OCI-LY1 (cell line): ENCODE results near the gene SNHG17.
"Not testable (repeated sequence)": the region's sequence is repeated elsewhere in the genome, so short reads cannot be mapped to it uniquely, and the experiment has no call there.

Experiments used
- H2AFZ ChIP-seq: fragments of 200-600 bp; sonication (generic), shearing (Covaris generic); 2 replicates; pipeline ENCODE4 v1.6.0; 2014; ENCODE audit warnings: antibody characterized with exemption, mild to moderate bottlenecking, low read length
- H3F3A ChIP-seq: fragments of 200-600 bp; sonication (generic), shearing (Covaris generic); 2 replicates; pipeline ENCODE4 v1.6.0; 2014; ENCODE audit warnings: mild to moderate bottlenecking, antibody characterized with exemption, low read length, moderate library complexity; ENCODE audit not compliant: insufficient read depth
- H3K27ac ChIP-seq: fragments of 200-600 bp; sonication (generic); 2 replicates; pipeline ENCODE4 v1.5.1; 2014; ENCODE audit warnings: low read length, mixed run types, mild to moderate bottlenecking, low read depth; ENCODE audit not compliant: poor library complexity, severe bottlenecking
- H3K27me3 ChIP-seq: fragments of 200-600 bp; sonication (generic); 2 replicates; pipeline ENCODE4 v1.6.0; 2014; ENCODE audit warnings: antibody characterized with exemption, mild to moderate bottlenecking, low read length, moderate library complexity; ENCODE audit not compliant: insufficient read depth
- H3K36me3 ChIP-seq: fragments of 200-600 bp; sonication (generic); 2 replicates; pipeline ENCODE4 v1.6.1; 2014; ENCODE audit warnings: mild to moderate bottlenecking, antibody characterized with exemption, low read length, moderate library complexity, mixed read lengths; ENCODE audit not compliant: insufficient read depth
- H3K4me1 ChIP-seq: fragments of 200-600 bp; sonication (generic); 2 replicates; pipeline ENCODE4 v1.5.1; 2014; ENCODE audit warnings: mild to moderate bottlenecking, low read length, moderate library complexity; ENCODE audit not compliant: insufficient read depth, severe bottlenecking
- H3K4me2 ChIP-seq: fragments of 200-600 bp; sonication (generic), shearing (Covaris generic); 2 replicates; pipeline ENCODE4 v1.6.1; 2014; ENCODE audit warnings: low read length
- H3K4me3 ChIP-seq: fragments of 200-600 bp; sonication (generic); 2 replicates; pipeline ENCODE4 v1.5.1; 2014; ENCODE audit warnings: low read length, low read depth, mild to moderate bottlenecking, mixed read lengths; ENCODE audit not compliant: poor library complexity, severe bottlenecking
- H3K79me2 ChIP-seq: fragments of 200-600 bp; shearing (Covaris generic); 2 replicates; pipeline ENCODE4 v1.6.1; 2016; ENCODE audit warnings: mixed run types, low read length, mixed read lengths; ENCODE audit not compliant: insufficient read depth
- H3K9ac ChIP-seq: fragments of 200-600 bp; sonication (generic), shearing (Covaris generic); 2 replicates; pipeline ENCODE4 v1.6.1; 2014; ENCODE audit warnings: mild to moderate bottlenecking, low read length, mixed read lengths
- H3K9me2 ChIP-seq: fragments of 200-600 bp; sonication (generic), shearing (Covaris generic); 2 replicates; pipeline ENCODE4 v1.6.1; 2014; ENCODE audit warnings: low read depth, mild to moderate bottlenecking, low read length, mixed read lengths
- H3K9me3 ChIP-seq: fragments of 200-600 bp; shearing (Covaris generic); 2 replicates; pipeline ENCODE4 v1.6.1; 2014; ENCODE audit warnings: low read length, mixed read lengths
- H4K20me1 ChIP-seq: fragments of 200-600 bp; sonication (generic), shearing (Covaris generic); 2 replicates; pipeline ENCODE4 v1.6.0; 2016; ENCODE audit warnings: mild to moderate bottlenecking, low read length; ENCODE audit not compliant: insufficient read depth
- EZH2 ChIP-seq: fragments of 200-600 bp; sonication (generic), shearing (Covaris generic); IDR thresholded peaks from 2 replicates; pipeline ENCODE4 v1.8.0; 2017; ENCODE audit warnings: borderline replicate concordance, mixed run types, mild to moderate bottlenecking, antibody characterized with exemption, low read length, moderate library complexity, mixed read lengths
- TF ChIP-seq, protein P1 (sequence below): fragments of 200-600 bp; sonication (generic), shearing (Covaris generic); IDR thresholded peaks from 2 replicates; pipeline ENCODE4 v1.5.1; 2017; ENCODE audit warnings: mild to moderate bottlenecking, antibody characterized with exemption, low read length, moderate library complexity, mixed read lengths

The SNHG17 gene

DNA sequence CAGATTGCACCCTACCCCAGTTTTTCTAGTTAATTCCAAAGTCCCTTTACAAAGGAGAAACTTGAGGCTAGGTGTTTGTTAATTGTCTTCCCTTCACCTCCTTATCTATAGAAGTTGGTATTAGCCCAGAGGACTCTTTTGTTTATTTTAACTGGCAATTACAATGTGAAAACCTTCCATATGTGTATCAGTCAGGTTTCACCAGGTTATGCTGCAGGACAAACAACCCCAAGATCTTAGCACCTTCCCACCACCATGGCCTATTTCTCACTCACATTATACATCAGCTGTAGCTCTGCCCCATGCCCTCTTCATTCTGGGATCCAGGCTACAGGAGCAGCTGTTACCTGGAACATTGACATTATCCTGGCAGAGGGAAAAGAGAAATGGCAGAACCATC, 31.1 kb downstream of the SNHG17 start:
- H3F3A ChIP-seq, result no peaks in the 10 kb centered on the region
- H3K27ac ChIP-seq, result no peak overlapping the region
- no peaks in the 10 kb centered on the region for H3K79me2 ChIP-seq
- no peak overlapping the region for H2AFZ ChIP-seq
- no peaks in the 10 kb centered on the region for H3K4me1 ChIP-seq
- H3K27me3 ChIP-seq, result no peaks in the 10 kb centered on the region
- no peak overlapping the region for H3K4me3 ChIP-seq
- H3K9me2 ChIP-seq, result no peaks in the 10 kb centered on the region
- no peak overlapping the region for H3K9ac ChIP-seq
- no peaks in the 10 kb centered on the region for H3K9me3 ChIP-seq
- TF ChIP-seq, protein P1, sequence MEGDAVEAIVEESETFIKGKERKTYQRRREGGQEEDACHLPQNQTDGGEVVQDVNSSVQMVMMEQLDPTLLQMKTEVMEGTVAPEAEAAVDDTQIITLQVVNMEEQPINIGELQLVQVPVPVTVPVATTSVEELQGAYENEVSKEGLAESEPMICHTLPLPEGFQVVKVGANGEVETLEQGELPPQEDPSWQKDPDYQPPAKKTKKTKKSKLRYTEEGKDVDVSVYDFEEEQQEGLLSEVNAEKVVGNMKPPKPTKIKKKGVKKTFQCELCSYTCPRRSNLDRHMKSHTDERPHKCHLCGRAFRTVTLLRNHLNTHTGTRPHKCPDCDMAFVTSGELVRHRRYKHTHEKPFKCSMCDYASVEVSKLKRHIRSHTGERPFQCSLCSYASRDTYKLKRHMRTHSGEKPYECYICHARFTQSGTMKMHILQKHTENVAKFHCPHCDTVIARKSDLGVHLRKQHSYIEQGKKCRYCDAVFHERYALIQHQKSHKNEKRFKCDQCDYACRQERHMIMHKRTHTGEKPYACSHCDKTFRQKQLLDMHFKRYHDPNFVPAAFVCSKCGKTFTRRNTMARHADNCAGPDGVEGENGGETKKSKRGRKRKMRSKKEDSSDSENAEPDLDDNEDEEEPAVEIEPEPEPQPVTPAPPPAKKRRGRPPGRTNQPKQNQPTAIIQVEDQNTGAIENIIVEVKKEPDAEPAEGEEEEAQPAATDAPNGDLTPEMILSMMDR, result no peak
- no peak for TF ChIP-seq EZH2
- H3K36me3 ChIP-seq, result peaks cover 6% of the 10 kb centered on the region
- no peaks in the 10 kb centered on the region for H4K20me1 ChIP-seq
- no peak overlapping the region for H3K4me2 ChIP-seq

DNA sequence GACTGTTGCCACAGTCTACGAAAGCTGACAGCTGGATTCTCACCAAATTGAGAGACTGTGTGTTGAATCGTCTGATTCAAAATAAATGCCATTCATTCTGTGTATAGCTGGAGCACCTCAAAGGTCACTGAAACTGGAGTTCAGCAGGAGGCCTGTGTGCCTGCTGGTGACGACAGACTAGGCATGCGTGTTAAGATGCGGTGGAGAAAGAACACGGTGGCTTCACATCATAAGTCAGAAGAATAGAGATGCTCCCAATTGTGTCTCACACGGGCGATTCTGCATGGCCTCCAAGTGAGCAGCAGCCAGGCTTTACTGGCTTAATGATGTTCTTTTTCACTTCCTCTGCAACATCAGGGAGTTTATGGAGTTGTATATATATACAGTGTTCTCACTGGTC, 32.3 kb downstream of the SNHG17 start:
- Histone ChIP-seq H3K4me1 (no peaks in the 10 kb centered on the region), H3F3A (no peaks in the 10 kb centered on the region), H3K9me2 (no peaks in the 10 kb centered on the region), H3K9me3 (no peaks in the 10 kb centered on the region), H3K4me2 (no peak overlapping the region), H4K20me1 (no peaks in the 10 kb centered on the region), H3K79me2 (no peaks in the 10 kb centered on the region), H3K4me3 (no peak overlapping the region), H3K9ac (no peak overlapping the region), H2AFZ (no peak overlapping the region), H3K27ac (no peak overlapping the region), H3K36me3 (no peaks in the 10 kb centered on the region; the same call in 1 of the 2 replicates), H3K27me3 (no peaks in the 10 kb centered on the region; the same call in 1 of the 2 replicates)
- TF ChIP-seq EZH2, result no peak
- TF ChIP-seq, protein P1, result no peak

DNA sequence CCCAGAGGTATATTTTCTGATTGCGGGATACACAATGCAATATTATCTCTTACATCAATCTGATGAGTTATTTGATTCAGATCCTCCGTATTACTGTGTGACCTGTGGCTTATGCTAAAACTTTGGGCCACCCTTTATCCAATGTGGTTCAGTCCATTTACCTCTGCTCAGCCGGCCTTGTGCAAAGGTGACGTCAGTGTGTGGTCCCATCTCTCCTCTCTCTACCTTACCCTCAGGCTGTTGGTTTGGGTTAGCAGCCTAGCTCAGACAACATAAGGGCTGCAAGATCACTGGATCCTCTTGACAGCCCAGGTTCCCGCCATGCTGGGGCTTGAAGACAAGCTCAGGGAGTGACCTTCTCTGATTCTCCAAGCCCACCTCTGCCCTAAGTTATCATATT, 33.0 kb downstream of the SNHG17 start:
- TF ChIP-seq, protein P1, result no peak
- no peak for TF ChIP-seq EZH2

DNA sequence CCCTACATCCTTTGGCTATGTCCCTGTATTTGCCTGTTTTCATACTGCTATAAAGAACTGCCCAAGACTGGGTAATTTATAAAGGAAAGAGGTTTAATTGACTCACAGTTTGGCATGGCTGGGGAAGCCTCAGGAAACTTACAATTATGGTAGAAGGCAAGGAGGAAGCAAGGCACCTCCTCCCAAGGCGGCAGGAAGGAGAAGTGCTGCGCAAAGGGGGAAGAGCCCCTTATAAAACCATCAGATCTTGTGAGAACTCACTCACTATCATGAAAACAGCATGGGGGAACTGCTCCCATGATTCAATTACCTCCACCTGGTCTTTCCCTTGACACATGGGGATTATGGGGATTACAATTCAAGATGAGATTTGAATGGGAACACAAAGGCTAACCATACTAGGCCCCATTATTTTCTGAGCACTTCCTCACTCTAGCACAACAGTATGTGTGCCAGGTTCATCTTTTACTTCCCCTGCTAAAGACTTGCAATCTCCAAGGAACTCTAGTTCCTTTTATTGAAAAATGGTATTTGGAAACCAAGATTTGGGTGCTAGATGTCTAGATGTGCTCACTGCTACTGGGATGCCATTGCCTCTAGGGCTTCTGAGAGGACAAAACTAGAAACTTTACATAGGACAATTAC, 39.3 kb downstream of the SNHG17 start:
- H3K4me2 ChIP-seq, H3K9me2 ChIP-seq, H3K36me3 ChIP-seq, H3F3A ChIP-seq, H3K9ac ChIP-seq, H3K79me2 ChIP-seq, H2AFZ ChIP-seq, H3K27ac ChIP-seq, H4K20me1 ChIP-seq, H3K4me1 ChIP-seq, H3K27me3 ChIP-seq, H3K4me3 ChIP-seq, H3K9me3 ChIP-seq: not testable (repeated sequence)

More for the DNA sequence above, 33.0 kb downstream of the SNHG17 start:
- Histone ChIP-seq H3K9ac (no peak overlapping the region), H3F3A (no peaks in the 10 kb centered on the region), H3K9me2 (no peaks in the 10 kb centered on the region), H3K79me2 (no peaks in the 10 kb centered on the region), H2AFZ (no peak overlapping the region), H3K27ac (no peak overlapping the region), H3K4me2 (no peak overlapping the region), H3K9me3 (no peaks in the 10 kb centered on the region), H4K20me1 (no peaks in the 10 kb centered on the region), H3K4me3 (no peak overlapping the region), H3K36me3 (no peaks in the 10 kb centered on the region; the same call in 1 of the 2 replicates), H3K27me3 (no peaks in the 10 kb centered on the region; the same call in 1 of the 2 replicates), H3K4me1 (no peaks in the 10 kb centered on the region)
